CD14-positive monocyte (primary cell): ENCODE results near the gene WDFY4. TPM values are rescaled to one million over a fixed set of nuclear protein-coding genes. Genes with fewer than 3 reads are reported as not detected.

ENCODE experiments used
- DNase-seq, 3 donors: peaks; one replicate each; pipeline ENCODE4 v3.0.0-alpha.2; 2011 to 2022
- H2AFZ ChIP-seq: 2 replicates; pipeline ENCODE4 v1.6.0; 2012; ENCODE audit warnings: mild to moderate bottlenecking, low read depth, low read length, inconsistent platforms; ENCODE audit not compliant: insufficient read depth, poor library complexity, severe bottlenecking
- H3K27ac ChIP-seq, 2 donors: 1 replicate in 1 of 2; 2 replicates in 1 of 2; pipeline ENCODE4 v1.5.1; 2012 to 2013; ENCODE audit warnings: low read length in 2 of 2, control low read depth in 1 of 2, inconsistent platforms in 1 of 2, low read depth in 1 of 2, mild to moderate bottlenecking in 1 of 2
- H3K27me3 ChIP-seq, 2 donors: one replicate each; pipeline versions ENCODE4 v1.6.0 to v1.6.1; 2011 to 2013; ENCODE audit warnings: low read length in 2 of 2; ENCODE audit not compliant: control insufficient read depth in 2 of 2, insufficient read depth in 2 of 2
- H3K36me3 ChIP-seq, 2 donors: replicated peaks in 1 of 2; 1 replicate in 1 of 2; 2 replicates in 1 of 2; pipeline versions ENCODE4 v1.5.1 to v1.6.1; 2012 to 2013; ENCODE audit warnings: low read length in 2 of 2, control low read depth in 1 of 2, inconsistent platforms in 1 of 2, mild to moderate bottlenecking in 1 of 2; ENCODE audit not compliant: insufficient read depth in 2 of 2, control insufficient read depth in 1 of 2
- H3K4me1 ChIP-seq, 2 donors: 1 replicate in 1 of 2; 2 replicates in 1 of 2; pipeline versions ENCODE4 v1.5.1 to v1.6.1; 2012 to 2013; ENCODE audit warnings: low read length in 2 of 2, control low read depth in 1 of 2, inconsistent platforms in 1 of 2, mild to moderate bottlenecking in 1 of 2, moderate library complexity in 1 of 2; ENCODE audit not compliant: insufficient read depth in 2 of 2, control insufficient read depth in 1 of 2
- H3K4me2 ChIP-seq: replicated peaks from 2 replicates; pipeline ENCODE3; 2012; ENCODE audit warnings: low read length, moderate library complexity, mild to moderate bottlenecking; ENCODE audit not compliant: poor library complexity, severe bottlenecking; ENCODE audit errors: extremely low read depth
- H3K4me3 ChIP-seq, 3 experiments: fragments of 200-600 bp in 1 of 3; sonication (generic) in 1 of 3; replicated peaks in 1 of 3; 1 replicate in 2 of 3; 2 replicates in 1 of 3; pipeline ENCODE4 v1.5.1; 2011 to 2013; ENCODE audit warnings: low read length in 3 of 3, mild to moderate bottlenecking in 3 of 3, control low read depth in 2 of 3, low read depth in 2 of 3, inconsistent platforms in 1 of 3, moderate library complexity in 1 of 3
- H3K79me2 ChIP-seq: 2 replicates; pipeline ENCODE4 v1.6.0; 2012; ENCODE audit warnings: mild to moderate bottlenecking, control low read depth, inconsistent platforms, low read length, moderate library complexity; ENCODE audit not compliant: insufficient read depth
- H3K9ac ChIP-seq: 2 replicates; pipeline ENCODE4 v1.6.0; 2017; ENCODE audit warnings: low read length, mild to moderate bottlenecking; ENCODE audit not compliant: insufficient read depth, poor library complexity, severe bottlenecking
- H3K9me3 ChIP-seq, 2 donors: replicated peaks in 1 of 2; 1 replicate in 1 of 2; 2 replicates in 1 of 2; pipeline versions ENCODE4 v1.5.1 to v1.6.1; 2012 to 2013; ENCODE audit warnings: low read length in 2 of 2, control low read depth in 1 of 2; ENCODE audit not compliant: control insufficient read depth in 1 of 2, insufficient read depth in 1 of 2
- H4K20me1 ChIP-seq: 2 replicates; pipeline ENCODE4 v1.6.0; 2012; ENCODE audit warnings: mild to moderate bottlenecking, low read length, control low read depth, moderate library complexity; ENCODE audit not compliant: insufficient read depth
- H3K27ac Mint-ChIP-seq, 7 donors: one replicate each; pipeline ENCODE4 v1.8.0; 2020; ENCODE audit warnings: mild to moderate bottlenecking in 7 of 7, mixed read lengths in 7 of 7, moderate library complexity in 6 of 7, inconsistent platforms in 2 of 7
- H3K27me3 Mint-ChIP-seq, 3 donors: one replicate each; pipeline ENCODE4 v1.8.0; 2021 to 2022; ENCODE audit warnings: low read depth in 3 of 3, mild to moderate bottlenecking in 3 of 3, mixed read lengths in 3 of 3, moderate library complexity in 3 of 3, inconsistent platforms in 1 of 3
- H3K36me3 Mint-ChIP-seq, 2 donors: one replicate each; pipeline ENCODE4 v1.8.0; 2020; ENCODE audit warnings: mixed read lengths in 2 of 2, inconsistent platforms in 1 of 2, mild to moderate bottlenecking in 1 of 2
- H3K4me1 Mint-ChIP-seq: one replicate; pipeline ENCODE4 v1.8.0; 2020; ENCODE audit warnings: mild to moderate bottlenecking, mixed read lengths
- H3K4me3 Mint-ChIP-seq, 2 donors: one replicate each; pipeline ENCODE4 v1.8.0; 2020; ENCODE audit warnings: mild to moderate bottlenecking in 2 of 2, mixed read lengths in 2 of 2, moderate library complexity in 1 of 2
- H3K9me3 Mint-ChIP-seq, 7 donors: one replicate each; pipeline ENCODE4 v1.8.0; 2020 to 2022; ENCODE audit warnings: mixed read lengths in 7 of 7, mild to moderate bottlenecking in 6 of 7, moderate library complexity in 6 of 7, inconsistent platforms in 2 of 7
- WGBS: methylation state at CpG from one replicate; pipeline ENCODE4 v1.1.5; 2013; ENCODE audit warnings: missing lambda C conversion rate; ENCODE audit not compliant: insufficient coverage; 5-methylcytosine and 5-hydroxymethylcytosine counted together
- intact Hi-C, 2 donors: fragments of 100-400 bp; cut with micrococcal nuclease; formaldehyde crosslinking; loops; one replicate each; pipeline versions ENCODE4 v1.15.0 to v1.15.1; 2023
- polyA plus RNA-seq, 3 donors: library from polyadenylated mRNA; depleted of rRNA in 1 of 3; unstranded in 2 of 3; stranded (reverse) in 1 of 3; fragments of 300-500 nt in 2 of 3; fragments of >200 nt in 1 of 3; fragmentation: Illumina TruSeq in 2 of 3; gene quantifications; 1 replicate in 2 of 3; 2 replicates in 1 of 3; pipeline ENCODE4 v1.2.3, GENCODE V29; 2012 to 2021
- TF ChIP-seq, protein P1 (sequence below): fragments of 200-600 bp; IDR thresholded peaks from one replicate; pipeline ENCODE4 v1.8.0; 2022; ENCODE audit warnings: antibody characterized with exemption, mild to moderate bottlenecking

Gene WDFY4
- polyA plus RNA-seq, 3 donors, result 7.5 to 36.1 (median 9.8) TPM

DNA sequence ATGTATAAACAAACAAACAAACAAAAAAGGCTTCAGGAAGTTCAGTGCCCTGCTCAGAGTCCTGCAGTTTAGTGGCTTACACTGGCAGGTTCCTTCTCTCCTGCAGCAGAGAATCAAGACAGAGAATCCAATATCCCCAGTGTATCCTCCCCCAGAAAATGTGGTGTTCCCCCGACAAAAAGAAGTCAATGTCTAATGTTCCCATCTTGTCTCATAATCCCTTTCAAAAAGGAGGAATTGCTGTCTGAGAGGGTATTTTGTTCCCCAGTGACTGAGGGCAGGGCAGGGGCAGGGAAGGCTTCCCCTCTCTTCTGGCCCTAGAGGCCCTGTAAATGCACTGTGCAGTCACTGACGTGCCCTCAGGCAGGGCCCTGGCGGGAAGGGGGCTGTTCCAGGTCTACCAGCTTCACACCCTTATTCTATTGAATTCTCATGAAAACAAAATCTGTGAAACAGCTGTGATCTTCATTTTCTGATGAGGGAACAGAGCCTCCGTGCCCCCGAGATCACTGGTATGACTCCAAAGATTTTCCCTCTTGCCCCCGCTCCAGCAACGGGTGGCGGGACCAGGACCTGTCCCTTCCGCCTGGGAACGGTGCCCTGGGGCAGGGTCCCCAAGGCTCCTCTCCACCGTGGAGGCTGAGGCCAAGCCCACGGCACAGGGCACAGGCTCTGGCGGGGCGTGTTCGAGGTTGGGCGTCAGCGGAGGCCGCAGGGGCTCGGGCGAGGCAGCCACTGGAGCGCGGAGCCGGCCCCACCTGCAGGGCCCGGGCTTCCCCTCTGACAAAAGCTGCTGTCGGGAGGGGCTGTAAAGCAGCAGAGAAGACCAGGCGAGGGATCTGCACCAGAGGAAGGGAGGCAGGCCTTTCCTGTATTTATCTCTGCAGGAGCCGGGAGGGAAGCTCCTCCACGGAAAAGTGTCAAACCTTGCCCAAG, 13.4 kb upstream of the WDFY4 start:
- WGBS, result 94% methylated on average over 22 of the region's 28 CpGs
- no peaks in the 10 kb centered on the region for H3K36me3 ChIP-seq
- TF ChIP-seq, protein P1, sequence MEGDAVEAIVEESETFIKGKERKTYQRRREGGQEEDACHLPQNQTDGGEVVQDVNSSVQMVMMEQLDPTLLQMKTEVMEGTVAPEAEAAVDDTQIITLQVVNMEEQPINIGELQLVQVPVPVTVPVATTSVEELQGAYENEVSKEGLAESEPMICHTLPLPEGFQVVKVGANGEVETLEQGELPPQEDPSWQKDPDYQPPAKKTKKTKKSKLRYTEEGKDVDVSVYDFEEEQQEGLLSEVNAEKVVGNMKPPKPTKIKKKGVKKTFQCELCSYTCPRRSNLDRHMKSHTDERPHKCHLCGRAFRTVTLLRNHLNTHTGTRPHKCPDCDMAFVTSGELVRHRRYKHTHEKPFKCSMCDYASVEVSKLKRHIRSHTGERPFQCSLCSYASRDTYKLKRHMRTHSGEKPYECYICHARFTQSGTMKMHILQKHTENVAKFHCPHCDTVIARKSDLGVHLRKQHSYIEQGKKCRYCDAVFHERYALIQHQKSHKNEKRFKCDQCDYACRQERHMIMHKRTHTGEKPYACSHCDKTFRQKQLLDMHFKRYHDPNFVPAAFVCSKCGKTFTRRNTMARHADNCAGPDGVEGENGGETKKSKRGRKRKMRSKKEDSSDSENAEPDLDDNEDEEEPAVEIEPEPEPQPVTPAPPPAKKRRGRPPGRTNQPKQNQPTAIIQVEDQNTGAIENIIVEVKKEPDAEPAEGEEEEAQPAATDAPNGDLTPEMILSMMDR, result no peak
- no peaks in the 10 kb centered on the region for H3K9me3 ChIP-seq
- no peaks in the 10 kb centered on the region for H3K79me2 ChIP-seq
- H4K20me1 ChIP-seq, result no peaks in the 10 kb centered on the region
- DNase-seq, result no peak
- peak overlapping the region in 2 of 7 donors; percentile 15 to 61 for H3K27ac Mint-ChIP-seq
- peaks cover 0 to 3% (median 0%) of the 10 kb centered on the region in 7 donors for H3K9me3 Mint-ChIP-seq
- H3K4me1 ChIP-seq, result peaks cover 7 to 11% of the 10 kb centered on the region in 2 donors
- no peak overlapping the region for H3K4me2 ChIP-seq
- H3K9ac ChIP-seq, result no peak overlapping the region
- peaks cover 9% of the 10 kb centered on the region for H3K4me1 Mint-ChIP-seq
- peaks cover 1 to 4% (median 1%) of the 10 kb centered on the region in 3 donors for H3K27me3 Mint-ChIP-seq
- no peak overlapping the region for H3K4me3 ChIP-seq
- no peaks in the 10 kb centered on the region for H3K27me3 ChIP-seq
- intact Hi-C loops, result no loop called here
- no peak overlapping the region for H2AFZ ChIP-seq
- no peaks in the 10 kb centered on the region for H3K36me3 Mint-ChIP-seq
- no peak overlapping the region for H3K27ac ChIP-seq
- H3K4me3 Mint-ChIP-seq, result no peak overlapping the region

DNA sequence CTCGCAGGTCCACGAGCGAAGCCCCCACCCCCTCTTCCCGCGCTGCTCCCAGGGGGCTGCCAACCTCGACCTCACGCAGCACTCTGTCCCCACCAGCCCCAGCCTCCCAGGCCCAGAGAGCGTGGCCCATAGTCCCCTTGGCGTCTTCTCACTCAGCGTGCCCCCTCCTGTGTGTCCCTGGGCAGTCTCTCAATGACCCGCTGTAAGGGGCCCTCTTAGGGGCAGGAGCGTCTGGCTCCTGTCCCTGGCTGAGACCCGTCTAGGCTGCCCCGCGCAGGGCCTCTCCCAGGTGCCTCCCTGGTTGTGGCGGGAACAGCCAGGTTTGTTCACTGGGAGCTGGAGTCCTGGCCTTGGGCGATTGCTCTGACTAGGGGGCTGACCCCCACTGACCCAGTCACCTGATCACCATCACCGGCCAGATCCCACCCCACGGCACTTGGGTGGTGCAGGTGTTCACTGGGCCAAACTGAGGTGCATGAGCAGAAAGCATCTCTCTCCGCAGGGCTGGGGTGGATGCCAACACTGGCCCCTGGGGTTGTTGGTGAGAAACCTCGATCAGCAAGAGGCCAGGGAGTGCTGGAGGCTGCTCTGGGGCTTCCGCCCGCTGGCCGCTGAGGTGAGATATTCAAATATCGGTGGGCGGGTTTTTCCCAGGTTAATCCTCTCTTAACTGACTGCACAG, 12.6 kb upstream of the WDFY4 start:
- Histone ChIP-seq H3K9ac (no peak overlapping the region), H3K27me3 (no peaks in the 10 kb centered on the region), H3K4me3 (no peak overlapping the region), H2AFZ (no peak overlapping the region), H3K79me2 (no peaks in the 10 kb centered on the region), H3K4me1 (peaks cover 7 to 11% of the 10 kb centered on the region in 2 donors), H3K4me2 (no peak overlapping the region), H3K27ac (no peak overlapping the region), H3K9me3 (no peaks in the 10 kb centered on the region), H3K36me3 (no peaks in the 10 kb centered on the region), H4K20me1 (no peaks in the 10 kb centered on the region)
- H3K36me3 Mint-ChIP-seq, result no peaks in the 10 kb centered on the region
- no peak for DNase-seq
- H3K27ac Mint-ChIP-seq, result peak overlapping the region in 3 of 7 donors; percentile 35 to 74 (median 41)
- TF ChIP-seq, protein P1, result no peak
- H3K4me3 Mint-ChIP-seq, result no peak overlapping the region
- intact Hi-C loops, result no loop called here
- WGBS, result 95% methylated on average over 23 of the region's 26 CpGs
- peaks cover 0 to 3% (median 0%) of the 10 kb centered on the region in 7 donors for H3K9me3 Mint-ChIP-seq
- peaks cover 9% of the 10 kb centered on the region for H3K4me1 Mint-ChIP-seq
- peaks cover 1 to 4% (median 1%) of the 10 kb centered on the region in 3 donors for H3K27me3 Mint-ChIP-seq
